Natural killer cell treated with Interleukin-12 subunit alpha and Interleukin-12 subunit beta and Interleukin-15 and Interleukin-18, amount 100 ng/mL, for 72 hours (primary cell): ENCODE data around the gene CHD5. TPM values are rescaled to one million over a fixed set of nuclear protein-coding genes. Genes with fewer than 3 reads are reported as not detected.

ENCODE experiments used
- ATAC-seq, 2 donors: fragments of 150-1000 bp; cut with Tn5 transposase in 1 of 2; sonication (Bioruptor Pico), chemical (Tn5 transposase) in 1 of 2; 2 replicates each; pipeline ENCODE4 v1.10.0; 2021
- DNase-seq: peaks from one replicate; pipeline ENCODE4 v3.0.0; 2022; ENCODE audit warnings: low spot score
- H3K27ac Mint-ChIP-seq, 2 donors: 1 replicate in 1 of 2; 2 replicates in 1 of 2; pipeline ENCODE4 v1.8.0; 2022; ENCODE audit warnings: mixed read lengths in 2 of 2, mild to moderate bottlenecking in 1 of 2, moderate library complexity in 1 of 2
- H3K27me3 Mint-ChIP-seq, 2 donors: 1 replicate in 1 of 2; 2 replicates in 1 of 2; pipeline ENCODE4 v1.8.0; 2022; ENCODE audit warnings: mixed read lengths in 2 of 2
- H3K36me3 Mint-ChIP-seq: one replicate; pipeline ENCODE4 v1.8.0; 2022; ENCODE audit warnings: mixed read lengths
- H3K4me1 Mint-ChIP-seq, 2 donors: 1 replicate in 1 of 2; 2 replicates in 1 of 2; pipeline ENCODE4 v1.8.0; 2022; ENCODE audit warnings: low read depth in 2 of 2, mixed read lengths in 2 of 2, mild to moderate bottlenecking in 1 of 2
- H3K4me3 Mint-ChIP-seq: one replicate; pipeline ENCODE4 v1.8.0; 2022; ENCODE audit warnings: mixed read lengths
- H3K9me3 Mint-ChIP-seq: 2 replicates; pipeline ENCODE4 v1.8.0; 2022; ENCODE audit warnings: mixed read lengths
- total RNA-seq, 2 donors: library from RNA; stranded (reverse); gene quantifications; one replicate each; pipeline ENCODE4 v1.2.3, GENCODE V29; 2022

CHD5 gene
- total RNA-seq, 2 donors from 2014 or later, result 0.31 to 0.78 TPM

GRCh38 chr1:6150006-6150938, 29.8 kb downstream of the CHD5 start:
- H3K27ac Mint-ChIP-seq, result no peak overlapping the region
- H3K4me3 Mint-ChIP-seq, result no peak overlapping the region
- H3K36me3 Mint-ChIP-seq, result no peaks in the 10 kb centered on the region
- H3K4me1 Mint-ChIP-seq, result no peaks in the 10 kb centered on the region
- ATAC-seq (no peak), DNase-seq (no peak)
- no peaks in the 10 kb centered on the region for H3K9me3 Mint-ChIP-seq
- no peaks in the 10 kb centered on the region for H3K27me3 Mint-ChIP-seq

GRCh38 chr1:6149597-6149996, 30.5 kb downstream of the CHD5 start:
- no peak for ATAC-seq
- no peaks in the 10 kb centered on the region for H3K4me1 Mint-ChIP-seq

GRCh38 chr1:6148497-6149241, 31.5 kb downstream of the CHD5 start:
- no peak for DNase-seq
- Mint-ChIP-seq H3K27me3 (no peaks in the 10 kb centered on the region), H3K9me3 (no peaks in the 10 kb centered on the region), H3K4me1 (no peaks in the 10 kb centered on the region), H3K4me3 (peak overlapping the region; percentile 47), H3K27ac (no peak overlapping the region), H3K36me3 (no peaks in the 10 kb centered on the region)
- ATAC-seq, result peak; percentile 83 to 92

More at GRCh38 chr1:6149597-6149996, 30.5 kb downstream of the CHD5 start:
- H3K4me3 Mint-ChIP-seq, result no peak overlapping the region
- no peaks in the 10 kb centered on the region for H3K36me3 Mint-ChIP-seq
- no peak overlapping the region for H3K27ac Mint-ChIP-seq
- no peaks in the 10 kb centered on the region for H3K9me3 Mint-ChIP-seq
- no peaks in the 10 kb centered on the region for H3K27me3 Mint-ChIP-seq
- no peak for DNase-seq

DNA sequence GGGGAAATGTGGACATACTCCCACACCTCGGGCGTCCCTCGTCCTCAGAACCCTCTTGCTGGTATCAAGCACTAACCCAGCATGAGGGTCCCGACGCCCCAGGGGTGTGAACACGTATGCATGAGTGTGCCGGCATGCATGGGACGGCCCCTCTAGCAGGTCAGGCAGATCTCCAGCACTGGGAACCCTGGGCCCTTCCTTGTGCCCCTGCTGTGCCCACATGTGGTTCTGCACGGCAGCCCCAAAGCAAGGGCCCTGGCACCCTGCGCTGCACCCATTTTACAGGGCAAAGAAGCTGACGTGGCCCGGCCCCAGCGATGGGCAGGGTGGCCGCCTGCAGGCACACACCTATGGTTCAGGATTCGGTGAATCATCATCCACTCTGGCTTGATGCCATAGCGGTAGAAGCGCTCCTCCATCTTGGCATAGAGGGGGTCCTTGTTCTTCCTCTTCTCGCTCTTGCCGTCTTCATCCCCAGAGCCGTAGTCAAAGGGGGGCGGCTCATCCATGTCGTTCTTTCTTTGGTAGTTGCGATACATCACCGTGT, 34.2 kb downstream of the CHD5 start:
- no peak for ATAC-seq

GRCh38 chr1:6145396-6145750, 34.7 kb downstream of the CHD5 start:
- H3K9me3 Mint-ChIP-seq, result no peaks in the 10 kb centered on the region
- no peaks in the 10 kb centered on the region for H3K27me3 Mint-ChIP-seq
- DNase-seq (no peak), ATAC-seq (no peak)
- H3K4me1 Mint-ChIP-seq, result no peaks in the 10 kb centered on the region
- H3K4me3 Mint-ChIP-seq, result no peak overlapping the region
- H3K36me3 Mint-ChIP-seq, result no peaks in the 10 kb centered on the region
- no peak overlapping the region for H3K27ac Mint-ChIP-seq

More for the DNA sequence above, 34.2 kb downstream of the CHD5 start:
- no peak for DNase-seq
- Mint-ChIP-seq H3K27ac (no peak overlapping the region), H3K4me3 (no peak overlapping the region), H3K36me3 (no peaks in the 10 kb centered on the region), H3K4me1 (no peaks in the 10 kb centered on the region), H3K27me3 (no peaks in the 10 kb centered on the region), H3K9me3 (no peaks in the 10 kb centered on the region)

GRCh38 chr1:6144647-6145395, 35.3 kb downstream of the CHD5 start:
- H3K27ac Mint-ChIP-seq, result no peak overlapping the region
- H3K27me3 Mint-ChIP-seq, result no peaks in the 10 kb centered on the region
- DNase-seq (no peak), ATAC-seq (no peak)
- no peaks in the 10 kb centered on the region for H3K9me3 Mint-ChIP-seq
- no peak overlapping the region for H3K4me3 Mint-ChIP-seq
- H3K36me3 Mint-ChIP-seq, result no peaks in the 10 kb centered on the region
- H3K4me1 Mint-ChIP-seq, result no peaks in the 10 kb centered on the region

DNA sequence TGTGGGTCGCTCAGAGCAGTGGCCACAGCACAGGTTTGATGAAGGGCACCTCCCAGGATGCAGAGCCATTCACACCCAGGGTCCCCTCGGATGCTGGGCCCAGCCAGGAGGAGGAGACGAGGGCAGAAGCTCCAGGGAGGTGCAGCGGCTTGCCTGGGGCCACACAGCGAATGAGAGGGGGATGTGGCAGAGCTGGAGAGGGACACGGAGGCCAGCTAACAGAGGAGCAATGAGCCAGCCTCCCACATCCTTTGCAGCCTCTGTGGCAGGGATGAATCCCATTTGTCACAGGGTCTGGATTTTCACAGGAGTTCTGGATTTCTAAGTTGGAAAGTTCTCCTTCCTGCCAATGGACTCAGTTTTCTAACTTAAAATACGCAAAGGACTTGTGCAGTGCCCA, 35.9 kb downstream of the CHD5 start:
- Mint-ChIP-seq H3K27ac (no peak overlapping the region), H3K36me3 (no peaks in the 10 kb centered on the region), H3K4me3 (no peak overlapping the region), H3K9me3 (no peaks in the 10 kb centered on the region), H3K4me1 (no peaks in the 10 kb centered on the region), H3K27me3 (no peaks in the 10 kb centered on the region)
- DNase-seq, result no peak
- no peak for ATAC-seq

GRCh38 chr1:6143395-6143794, 36.7 kb downstream of the CHD5 start:
- H3K4me3 Mint-ChIP-seq, result no peak overlapping the region
- H3K36me3 Mint-ChIP-seq, result no peaks in the 10 kb centered on the region
- H3K4me1 Mint-ChIP-seq, result no peaks in the 10 kb centered on the region
- H3K27me3 Mint-ChIP-seq, result no peaks in the 10 kb centered on the region
- no peak overlapping the region for H3K27ac Mint-ChIP-seq
- no peak for DNase-seq
- no peak for ATAC-seq
- no peaks in the 10 kb centered on the region for H3K9me3 Mint-ChIP-seq

- Mint-ChIP-seq H3K27ac (no peak overlapping the region), H3K4me1 (no peaks in the 10 kb centered on the region), H3K9me3 (no peaks in the 10 kb centered on the region), H3K36me3 (no peaks in the 10 kb centered on the region), H3K4me3 (no peak overlapping the region), H3K27me3 (no peaks in the 10 kb centered on the region)
- ATAC-seq, result no peak
- no peak for DNase-seq
Observed at GRCh38 chr1:6142734-6143133, 37.4 kb downstream of the CHD5 start.

DNA sequence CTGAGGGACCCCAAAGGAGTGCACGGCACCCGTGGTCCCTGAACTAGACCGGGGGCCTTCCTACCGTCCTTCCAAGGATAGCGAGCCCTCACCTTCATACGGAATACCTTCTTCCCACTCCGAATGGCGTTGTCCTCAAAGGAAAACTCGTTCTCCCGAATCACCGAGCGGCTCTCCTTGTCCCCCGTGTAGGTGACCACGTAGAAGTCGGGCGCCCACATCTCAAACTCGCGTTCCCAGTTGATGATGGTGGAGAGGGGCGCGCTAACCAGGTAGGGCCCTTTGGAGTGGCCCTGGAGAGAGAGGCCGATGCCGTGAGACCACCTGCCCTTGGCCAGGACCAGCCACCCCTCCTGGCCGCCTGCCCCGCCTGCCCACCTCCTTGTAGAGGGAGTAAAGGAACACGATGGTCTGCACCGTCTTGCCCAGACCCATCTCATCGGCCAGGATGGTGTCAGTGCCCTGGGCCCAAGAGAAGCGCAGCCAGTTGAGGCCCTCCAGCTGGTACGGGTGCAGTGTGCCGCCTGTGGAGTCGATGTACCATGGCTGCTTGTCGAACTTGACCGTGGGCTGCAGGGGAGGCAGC, 38.0 kb downstream of the CHD5 start:
- no peak overlapping the region for H3K27ac Mint-ChIP-seq
- no peaks in the 10 kb centered on the region for H3K27me3 Mint-ChIP-seq
- DNase-seq (no peak), ATAC-seq (peak in 1 of 2 donors; percentile 25)
- H3K4me1 Mint-ChIP-seq, result no peaks in the 10 kb centered on the region
- no peak overlapping the region for H3K4me3 Mint-ChIP-seq
- H3K36me3 Mint-ChIP-seq, result no peaks in the 10 kb centered on the region
- H3K9me3 Mint-ChIP-seq, result no peaks in the 10 kb centered on the region

DNA sequence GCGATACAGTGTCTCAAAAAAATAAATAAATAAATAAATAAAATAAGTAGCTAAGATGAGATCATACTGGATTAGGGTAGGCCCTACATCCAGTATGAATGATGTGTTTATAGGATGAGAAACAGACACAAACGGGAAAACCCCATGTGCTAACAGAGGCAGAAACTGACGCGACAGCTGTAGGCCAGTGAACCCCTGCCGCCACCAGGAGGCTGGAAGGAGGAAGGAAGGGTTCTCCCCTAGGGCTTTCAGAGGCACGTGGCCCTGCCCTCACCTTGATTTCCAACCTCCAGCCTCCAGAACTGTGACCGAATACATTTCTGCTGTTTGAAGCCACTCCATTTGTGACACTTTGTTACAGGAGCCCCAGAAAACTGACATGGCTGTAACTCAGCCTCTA, 38.5 kb downstream of the CHD5 start:
- Mint-ChIP-seq H3K27ac (no peak overlapping the region), H3K4me1 (no peaks in the 10 kb centered on the region), H3K36me3 (no peaks in the 10 kb centered on the region), H3K4me3 (no peak overlapping the region), H3K27me3 (no peaks in the 10 kb centered on the region), H3K9me3 (no peaks in the 10 kb centered on the region)
- ATAC-seq (no peak), DNase-seq (peak; percentile 34)

- no peaks in the 10 kb centered on the region for H3K27me3 Mint-ChIP-seq
- H3K36me3 Mint-ChIP-seq, result no peaks in the 10 kb centered on the region
- no peak for ATAC-seq
- no peaks in the 10 kb centered on the region for H3K4me1 Mint-ChIP-seq
- H3K27ac Mint-ChIP-seq, result no peak overlapping the region
- H3K9me3 Mint-ChIP-seq, result no peaks in the 10 kb centered on the region
- no peak overlapping the region for H3K4me3 Mint-ChIP-seq
- peak; percentile 44 for DNase-seq
Observed at GRCh38 chr1:6140413-6140812, 39.7 kb downstream of the CHD5 start.

DNA sequence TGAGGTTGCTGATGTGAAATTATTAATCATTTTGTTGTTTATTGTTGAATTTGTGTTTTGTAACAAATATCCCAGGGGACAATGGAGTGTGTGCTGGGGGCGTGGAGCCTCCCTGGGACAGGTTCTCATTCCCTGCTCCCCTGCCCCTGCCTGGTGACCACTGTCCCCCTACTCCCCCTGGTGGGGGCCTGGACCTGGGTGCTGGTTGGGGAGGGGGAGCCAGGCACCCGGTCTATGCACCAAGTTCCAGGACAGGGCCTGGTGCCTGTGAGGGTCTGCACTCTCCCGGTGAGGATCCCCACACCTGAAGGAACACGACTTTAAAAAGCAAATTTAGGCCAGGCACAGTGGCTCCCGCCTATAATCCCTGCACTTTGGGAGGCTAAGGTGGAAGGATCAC, 42.4 kb downstream of the CHD5 start:
- no peaks in the 10 kb centered on the region for H3K9me3 Mint-ChIP-seq
- no peaks in the 10 kb centered on the region for H3K36me3 Mint-ChIP-seq
- peak in 1 of 2 donors; percentile 22 for ATAC-seq
- no peak overlapping the region for H3K27ac Mint-ChIP-seq
- no peaks in the 10 kb centered on the region for H3K27me3 Mint-ChIP-seq
- H3K4me3 Mint-ChIP-seq, result no peak overlapping the region
- H3K4me1 Mint-ChIP-seq, result no peaks in the 10 kb centered on the region
- no peak for DNase-seq
